Stimulated activated CD4-positive, alpha-beta T cell treated with anti-CD3 and anti-CD28 coated beads, TNF-alpha, amount 100 ng/mL, for 4 hours (primary cell): ENCODE results near the gene MDP1.

ENCODE experiments used
- DNase-seq, 3 experiments: peaks; one replicate each; pipeline ENCODE4 v3.0.0-alpha.2; 2020; ENCODE audit warnings: low read depth in 3 of 3

MDP1 gene

DNA sequence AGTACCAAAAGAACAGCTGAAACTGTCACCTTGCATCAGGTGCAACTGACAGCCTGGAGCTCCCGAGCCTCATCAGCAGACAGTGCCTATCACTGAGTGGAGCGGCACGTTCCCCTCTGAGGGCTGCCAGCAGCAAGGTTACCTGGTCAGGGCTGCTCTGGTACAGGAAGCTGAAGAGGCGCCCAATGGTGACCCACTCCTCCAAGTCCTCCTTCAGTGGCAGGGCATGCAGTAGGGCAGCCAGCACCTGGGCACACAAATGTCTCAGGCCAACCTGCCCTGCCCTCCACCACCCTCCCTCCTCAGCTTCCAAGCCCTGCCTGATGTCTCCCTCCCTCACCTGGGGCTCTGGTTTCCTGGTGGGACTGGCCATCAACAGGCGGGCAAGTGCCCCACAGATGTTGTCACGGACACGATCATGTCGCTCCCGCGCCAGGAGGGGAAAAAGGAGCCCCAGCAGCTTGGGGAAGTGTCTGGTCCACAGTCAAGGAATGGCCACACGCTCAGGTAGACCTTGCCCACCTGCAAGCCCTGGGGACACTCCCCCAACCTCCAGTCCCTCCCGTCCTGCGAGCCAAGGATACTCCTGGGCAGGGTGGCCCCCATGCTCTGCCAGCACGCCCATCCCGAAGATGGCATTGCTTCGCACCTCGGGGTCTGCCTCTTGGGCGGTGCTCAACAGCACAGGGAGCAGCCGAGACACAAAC lies 34.3 kb downstream of the MDP1 start:
- DNase-seq = no peak

DNA sequence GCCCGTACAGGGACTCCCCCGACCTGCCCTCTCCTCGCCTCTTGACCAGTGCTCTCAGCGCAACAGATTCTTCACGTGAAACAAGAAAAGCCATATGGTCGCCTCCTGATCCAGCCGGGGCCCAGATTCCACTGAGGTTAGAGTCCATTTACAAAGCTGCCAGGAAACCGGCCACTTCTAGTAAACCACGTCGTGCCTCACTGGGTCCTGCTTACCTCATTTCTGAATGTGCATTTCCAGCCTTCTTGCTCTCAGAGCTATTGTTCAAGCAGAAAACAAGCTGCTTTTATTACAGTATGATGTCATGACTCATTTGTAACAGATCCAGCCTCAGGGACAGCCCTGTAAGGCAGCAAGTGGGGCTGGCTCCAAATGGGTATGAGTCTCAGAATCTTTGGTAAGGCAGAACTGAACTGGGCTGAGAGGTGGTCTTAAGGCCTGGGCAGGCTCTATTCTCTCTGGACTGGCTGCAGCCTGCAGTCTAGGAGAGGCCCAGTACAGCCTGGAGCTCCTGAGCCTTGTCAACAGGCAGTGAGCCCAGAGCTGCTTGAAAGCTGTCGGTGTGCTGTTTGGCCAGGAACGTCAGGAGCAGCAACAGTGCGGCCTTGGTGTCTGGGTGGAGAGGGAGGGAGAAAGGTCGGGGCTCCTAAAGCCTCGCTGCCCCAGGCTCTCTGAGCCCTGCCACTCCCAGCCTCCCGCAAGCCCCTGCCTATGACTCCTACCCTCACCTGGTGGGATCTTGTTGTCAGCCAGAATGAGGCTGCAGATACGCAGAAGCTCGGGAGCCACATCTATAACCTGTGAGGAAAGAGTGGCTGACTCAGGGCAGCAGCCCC lies 35.7 kb downstream of the MDP1 start:
- DNase-seq = no peak

DNA sequence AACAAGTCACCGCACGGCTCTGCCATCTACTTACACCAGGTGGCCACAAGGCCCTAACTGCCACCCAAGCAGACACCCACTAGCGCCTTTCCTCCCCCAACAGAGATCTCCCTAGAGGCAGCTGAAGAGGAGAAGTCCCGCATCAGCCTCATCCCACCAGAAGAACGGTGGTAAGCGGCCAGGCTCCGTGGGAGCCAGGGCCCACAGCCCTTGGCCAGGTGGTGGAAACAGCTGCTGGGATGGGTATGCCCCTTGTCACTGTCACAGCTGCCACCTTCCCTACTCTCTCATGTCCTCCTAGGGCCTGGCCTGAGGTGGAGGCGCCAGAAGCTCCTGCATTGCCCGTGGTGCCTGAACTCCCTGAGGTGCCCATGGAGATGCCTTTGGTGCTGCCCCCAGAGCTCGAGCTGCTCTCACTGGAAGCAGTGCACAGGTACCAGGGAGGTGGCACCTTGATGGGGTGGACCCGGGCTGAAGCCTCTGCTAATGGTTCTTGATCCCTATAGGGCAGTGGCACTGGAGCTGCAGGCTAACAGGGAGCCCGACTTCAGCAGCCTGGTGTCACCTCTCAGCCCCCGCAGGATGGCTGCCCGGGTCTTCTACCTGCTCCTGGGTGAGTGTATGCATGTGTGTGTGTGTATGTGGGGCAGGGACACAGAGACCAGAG lies 36.4 kb downstream of the MDP1 start:
- no peak for DNase-seq

DNA sequence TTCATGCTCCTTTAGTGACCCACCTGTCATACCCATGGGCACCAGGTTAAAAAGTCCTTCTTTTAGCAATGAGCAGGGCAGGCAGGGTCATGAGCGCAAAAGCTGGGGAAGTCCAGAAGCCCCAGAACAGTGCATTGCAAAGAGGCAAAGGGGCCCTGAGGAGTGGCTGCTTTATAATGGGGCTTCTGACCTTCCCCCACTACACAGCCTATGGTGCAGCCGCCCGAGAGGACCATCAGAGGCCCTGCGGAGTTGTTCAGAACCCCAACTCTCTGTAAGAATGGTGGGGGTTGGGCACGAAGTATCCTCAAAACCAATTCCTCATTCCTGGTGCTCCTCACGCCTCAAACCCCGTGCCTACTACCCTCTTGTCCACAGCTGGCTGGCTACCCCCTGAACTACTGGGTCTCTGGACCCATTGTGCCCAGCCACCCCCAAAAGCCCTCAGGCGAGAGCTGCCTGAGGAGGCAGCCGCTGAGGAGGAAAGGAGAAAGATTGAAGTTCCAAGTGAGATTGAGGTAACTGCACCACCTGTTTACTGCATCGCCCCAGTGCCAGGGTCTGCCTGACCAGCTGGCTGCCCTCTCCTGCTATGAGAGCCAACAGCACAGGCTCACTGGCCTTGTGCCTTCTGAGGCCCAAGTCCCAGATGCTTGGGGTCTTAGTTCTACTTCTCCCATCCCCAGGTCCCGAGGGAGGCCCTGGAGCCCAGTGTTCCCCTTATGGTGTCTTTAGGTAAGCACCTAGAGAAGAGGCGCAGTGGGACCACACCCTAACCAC lies 37.3 kb downstream of the MDP1 start:
- DNase-seq = no peak

DNA sequence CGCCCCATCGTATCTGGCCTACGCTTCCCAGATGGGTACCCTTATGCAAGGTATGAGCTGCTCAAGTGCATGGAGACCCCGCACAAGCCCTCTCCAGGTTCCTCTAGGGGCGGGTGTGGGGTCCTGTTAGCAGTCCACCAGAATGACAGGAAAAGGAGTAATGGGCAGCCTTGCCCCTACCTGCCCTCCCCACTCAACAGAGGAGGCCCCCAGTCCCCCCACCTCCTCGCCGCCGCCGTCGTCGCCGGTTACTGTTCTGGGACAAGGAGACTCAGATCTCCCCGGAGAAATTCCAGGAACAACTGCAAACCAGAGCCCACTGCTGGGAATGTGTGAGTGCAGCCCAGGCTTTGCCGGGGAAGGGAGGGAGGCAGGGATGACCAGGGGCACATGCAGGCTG lies 38.0 kb downstream of the MDP1 start:
- DNase-seq = no peak

DNA sequence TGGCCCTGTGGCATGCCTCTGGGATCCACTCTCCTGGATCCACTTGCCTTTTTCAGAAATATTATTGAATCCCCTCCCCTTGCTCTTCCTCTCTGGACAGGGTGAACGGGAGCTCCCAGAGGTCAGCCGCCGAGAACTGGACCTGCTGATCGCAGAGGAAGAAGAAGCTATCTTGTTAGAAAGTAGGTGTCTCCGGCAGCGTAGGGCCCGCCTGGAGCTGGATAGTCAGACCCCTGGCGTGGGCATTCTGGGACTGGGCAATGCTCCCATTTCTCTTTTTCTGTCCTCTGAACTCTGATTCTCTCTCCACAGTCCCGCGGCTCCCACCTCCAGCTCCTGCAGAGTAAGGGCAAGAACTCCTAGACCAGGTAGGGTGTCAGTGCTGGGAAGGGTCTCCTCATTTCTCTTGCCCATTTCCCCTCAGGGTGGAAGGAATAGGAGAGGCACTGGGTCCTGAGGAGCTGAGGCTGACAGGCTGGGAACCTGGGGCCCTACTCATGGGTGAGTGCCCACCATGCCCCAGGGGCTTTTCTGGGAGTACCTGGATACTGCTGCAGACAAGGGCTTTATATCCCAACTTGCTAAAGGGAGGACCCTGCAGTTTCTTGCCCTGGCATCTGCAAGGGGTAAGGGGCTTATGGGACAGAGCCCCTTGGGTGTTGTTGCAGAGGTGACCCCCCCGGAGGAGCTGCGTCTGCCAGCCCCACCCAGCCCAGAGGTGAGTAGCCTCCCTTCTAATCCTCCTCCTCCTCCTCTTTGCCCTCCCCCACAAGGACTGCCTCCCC lies 38.6 kb downstream of the MDP1 start:
- DNase-seq = no peak

DNA sequence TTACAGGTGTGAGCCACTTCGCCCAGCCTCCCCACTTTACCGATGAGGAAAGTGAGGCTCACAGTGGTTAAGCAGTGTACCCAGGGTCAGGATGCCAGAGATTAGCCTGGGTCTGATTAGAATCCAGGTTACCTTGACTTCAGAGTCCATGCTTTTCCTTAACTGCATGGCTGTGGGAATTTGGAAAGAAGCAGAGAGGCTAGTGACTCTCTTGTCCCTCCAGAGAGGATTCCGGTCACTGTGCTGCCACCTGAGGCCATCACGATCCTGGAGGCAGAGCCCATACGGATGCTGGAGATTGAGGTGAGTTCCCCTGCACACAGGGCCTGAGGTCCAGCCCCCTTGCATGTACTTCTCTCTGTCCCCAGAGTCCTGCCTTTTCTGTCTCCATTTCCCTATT lies 39.3 kb downstream of the MDP1 start:
- no peak for DNase-seq

DNA sequence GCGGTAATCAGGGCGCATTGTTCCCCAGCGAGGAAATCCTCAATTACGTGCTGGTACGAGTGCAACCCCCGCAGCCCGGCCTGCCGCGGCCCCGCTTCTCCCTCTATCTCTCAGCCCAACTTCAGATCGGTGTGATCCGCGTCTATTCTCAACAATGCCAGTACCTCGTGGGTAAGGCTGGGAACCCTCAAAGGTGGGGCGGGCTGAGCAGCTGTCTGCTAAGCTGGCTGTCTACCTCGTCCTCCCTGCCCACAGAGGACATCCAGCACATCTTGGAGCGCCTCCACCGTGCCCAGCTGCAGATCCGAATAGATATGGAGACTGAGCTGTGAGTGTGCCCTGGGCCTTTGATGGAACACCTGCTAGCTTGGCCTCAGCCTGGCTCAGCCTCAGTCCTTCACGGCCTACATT lies 43.0 kb downstream of the MDP1 start:
- DNase-seq = no peak

DNA sequence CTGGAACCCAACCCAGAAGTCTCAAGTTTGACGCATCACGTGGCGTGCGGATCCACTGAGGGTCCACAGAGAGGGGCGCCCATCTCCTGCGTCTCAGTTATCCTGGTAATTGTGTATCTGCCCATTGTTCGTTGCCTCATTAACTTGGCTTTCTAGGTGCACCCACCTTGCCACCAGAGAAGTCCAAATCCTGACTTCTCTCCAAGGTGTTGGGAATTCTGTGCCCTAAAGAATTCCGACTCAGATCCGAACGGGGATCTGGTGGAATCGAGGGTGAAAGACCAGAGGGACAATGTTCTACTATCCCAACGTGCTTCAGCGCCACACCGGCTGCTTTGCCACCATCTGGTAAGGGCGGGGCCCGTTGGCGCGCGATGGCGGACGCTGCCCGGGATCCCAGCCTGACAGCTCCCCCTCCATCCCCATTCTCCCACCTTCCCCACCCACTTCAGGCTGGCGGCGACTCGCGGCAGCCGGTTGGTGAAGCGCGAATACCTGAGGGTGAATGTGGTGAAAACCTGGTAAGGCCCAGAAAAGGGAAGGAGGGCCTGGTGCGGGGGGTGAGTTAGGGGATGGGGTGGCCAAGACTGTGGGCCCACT lies 43.5 kb downstream of the MDP1 start:
- DNase-seq = no peak

DNA sequence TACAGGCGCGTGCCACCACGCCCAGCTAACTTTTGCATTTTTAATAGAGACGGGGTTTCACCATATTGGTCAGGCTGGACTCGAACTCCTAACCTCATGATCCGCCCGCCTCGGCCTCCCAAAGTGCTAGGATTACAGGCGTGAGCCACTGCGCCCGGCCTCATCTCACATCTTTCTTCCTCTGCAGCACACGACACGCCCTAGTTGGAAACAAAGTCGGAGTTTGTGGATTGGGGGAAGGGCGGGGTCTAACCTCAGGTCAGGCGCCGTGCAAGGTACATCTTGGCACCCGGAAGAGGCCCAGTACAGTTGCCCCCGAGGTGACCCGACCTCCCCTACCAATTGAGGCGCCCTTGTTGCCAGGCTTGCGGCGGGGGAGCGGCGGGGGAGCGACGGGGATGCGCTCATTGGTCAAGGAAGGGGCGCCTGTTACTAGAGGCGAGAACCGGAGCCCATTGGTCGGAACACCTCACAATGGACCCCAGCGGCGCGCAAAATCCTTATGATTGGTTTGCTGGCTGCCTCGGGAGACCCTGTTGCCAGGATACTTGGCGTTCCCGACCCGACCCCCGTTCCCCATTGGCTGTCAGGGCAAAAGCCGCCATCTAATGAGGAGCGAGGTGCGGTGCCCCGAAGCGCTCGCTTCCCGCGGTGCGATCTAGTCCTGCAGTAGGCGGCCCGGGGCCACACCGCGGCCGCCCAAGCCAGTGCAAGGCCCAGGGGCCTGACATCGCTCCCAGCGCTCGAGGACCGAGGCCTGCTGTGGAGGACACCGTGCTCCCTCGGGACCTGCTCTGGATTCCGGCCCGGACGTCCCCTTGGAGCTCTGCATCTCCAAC lies 44.2 kb downstream of the MDP1 start, which contains the start of gene REC8:
REC8 (plus strand) TSS at position 659 of the 839 bp plus-strand sequence. CDS start 473 bp downstream, outside the sequence.
- peak; percentile 34 to 42 (median 38) for DNase-seq

DNA sequence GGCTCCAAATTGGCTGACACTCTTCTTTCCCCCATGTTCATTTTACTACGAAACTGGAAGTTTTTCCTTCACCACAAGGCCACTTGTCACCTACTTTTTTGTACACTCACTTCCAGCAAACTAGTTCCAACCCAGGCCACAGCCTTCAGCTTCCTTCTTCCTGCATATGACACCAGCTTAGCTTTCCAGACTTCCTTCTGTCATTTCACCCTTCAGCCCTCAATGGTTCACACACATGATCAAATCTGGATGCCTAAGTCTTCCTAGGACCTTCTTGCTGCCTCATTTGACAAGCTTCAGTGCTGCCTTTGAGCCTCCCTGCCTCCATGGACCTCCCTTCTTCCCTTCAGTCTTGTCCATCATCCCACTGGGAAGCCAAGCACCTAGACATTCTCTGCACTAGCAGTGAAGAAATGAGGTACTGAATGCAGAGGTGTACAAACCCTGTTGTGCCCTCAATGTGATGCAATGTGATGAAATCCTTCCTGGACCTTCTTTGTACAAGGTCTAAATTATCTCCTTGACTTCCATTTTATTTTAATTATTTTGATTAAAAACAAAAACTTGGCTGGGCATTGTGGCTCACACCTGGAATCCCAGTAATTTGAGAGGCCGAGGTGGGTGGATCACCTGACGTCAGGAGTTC lies 48.3 kb downstream of the MDP1 start:
- DNase-seq = no peak

DNA sequence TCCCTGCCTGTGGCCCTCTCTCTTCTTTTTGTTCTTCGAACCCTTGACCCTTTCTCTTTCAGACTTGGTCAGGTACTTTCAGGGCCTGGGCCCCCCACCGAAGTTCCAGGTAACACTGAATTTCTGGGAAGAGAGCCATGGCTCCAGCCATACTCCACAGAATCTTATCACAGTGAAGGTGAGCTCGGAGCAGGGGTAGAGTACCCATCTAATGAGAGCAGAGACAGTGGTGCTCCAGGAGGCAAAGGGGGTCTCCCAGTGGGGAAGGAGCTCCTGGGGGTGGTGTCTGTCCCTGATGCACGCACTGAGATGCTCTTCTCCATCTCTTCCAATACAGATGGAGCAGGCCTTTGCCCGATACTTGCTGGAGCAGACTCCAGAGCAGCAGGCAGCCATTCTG lies 50.1 kb downstream of the MDP1 start:
- DNase-seq = no peak

DNA sequence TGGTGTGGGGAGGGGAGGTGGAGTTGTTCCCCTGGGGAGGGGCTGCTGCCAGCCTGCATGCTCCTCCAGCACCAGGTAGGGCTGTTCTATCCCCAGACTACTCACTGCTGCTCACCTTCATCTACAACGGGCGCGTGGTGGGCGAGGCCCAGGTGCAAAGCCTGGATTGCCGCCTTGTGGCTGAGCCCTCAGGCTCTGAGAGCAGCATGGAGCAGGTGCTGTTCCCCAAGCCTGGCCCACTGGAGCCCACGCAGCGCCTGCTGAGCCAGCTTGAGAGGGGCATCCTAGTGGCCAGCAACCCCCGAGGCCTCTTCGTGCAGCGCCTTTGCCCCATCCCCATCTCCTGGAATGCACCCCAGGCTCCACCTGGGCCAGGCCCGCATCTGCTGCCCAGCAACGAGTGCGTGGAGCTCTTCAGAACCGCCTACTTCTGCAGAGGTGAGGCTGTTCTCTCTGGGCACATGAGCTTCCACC lies 51.3 kb downstream of the MDP1 start:
- DNase-seq = no peak
